Epithelial cell of esophagus (primary cell): ENCODE measurements around the gene SP1.
"Not testable (repeated sequence)": the region's sequence is repeated elsewhere in the genome, so short reads cannot be mapped to it uniquely, and the experiment has no call there.

ENCODE experiments used
- DNase-seq: peaks from one replicate; pipeline ENCODE4 v3.0.0; 2010; ENCODE audit warnings: low read depth
- H3K4me3 ChIP-seq: 2 replicates; pipeline ENCODE4 v1.5.1; 2011; ENCODE audit warnings: mild to moderate bottlenecking, low read length, control low read depth
- CTCF ChIP-seq: IDR thresholded peaks from 2 replicates; pipeline ENCODE4 v1.5.1; 2011; ENCODE audit warnings: low read depth, mild to moderate bottlenecking, low read length, control low read depth, inconsistent platforms; ENCODE audit not compliant: insufficient read depth; ENCODE audit errors: missing control alignments

The SP1 gene

GRCh38 chr12:53441040-53441833 is 61.3 kb downstream of the SP1 start, which contains the start of gene PRR13:
Gene PRR13 (plus strand): TSS chr12:53441734. CDS start chr12:53442715, 981 bp downstream.
- no peak for TF ChIP-seq CTCF
- H3K4me3 ChIP-seq: peak within 1 kb of the TSS; percentile 99
- DNase-seq: peak; percentile 100

- TF ChIP-seq CTCF: no peak
- no peak for DNase-seq
- H3K4me3 ChIP-seq: no peak overlapping the region
Observed at GRCh38 chr12:53443955-53444354, 64.0 kb downstream of the SP1 start.

- H3K4me3 ChIP-seq, DNase-seq: not testable (repeated sequence)
Observed at GRCh38 chr12:53444593-53445325, 64.8 kb downstream of the SP1 start.

GRCh38 chr12:53450936-53451335 is 71.0 kb downstream of the SP1 start:
- H3K4me3 ChIP-seq: no peak overlapping the region
- no peak for TF ChIP-seq CTCF
- no peak for DNase-seq

GRCh38 chr12:53451661-53452158 is 71.7 kb downstream of the SP1 start, which contains the start of gene PCBP2:
Gene PCBP2 (plus strand): TSS chr12:53452102. CDS start chr12:53454801, 2,699 bp downstream.
- DNase-seq: peak; percentile 100
- peak within 1 kb of the TSS; percentile 85 for H3K4me3 ChIP-seq
- TF ChIP-seq CTCF: peak; percentile 88

- DNase-seq: peak; percentile 75
- H3K4me3 ChIP-seq: peak overlapping the region; percentile 85
- no peak for TF ChIP-seq CTCF
Observed at GRCh38 chr12:53452159-53453077, 72.4 kb downstream of the SP1 start.
